CD4-positive, alpha-beta T cell treated with Interleukin-15 for 4 hours (primary cell): ENCODE results near the gene CSNK2B.

Experiments used
- DNase-seq: peaks from one replicate; pipeline ENCODE4 v3.0.0-alpha.2; 2020; ENCODE audit warnings: low spot score

Gene CSNK2B

GRCh38 chr6:31660381-31661261 is 5.3 kb upstream of the CSNK2B start, which contains the start of gene C6orf47:
C6orf47 (minus strand) TSS chr6:31660778; CDS start chr6:31659947, 831 bp downstream.
- peak; percentile 72 for DNase-seq

DNA sequence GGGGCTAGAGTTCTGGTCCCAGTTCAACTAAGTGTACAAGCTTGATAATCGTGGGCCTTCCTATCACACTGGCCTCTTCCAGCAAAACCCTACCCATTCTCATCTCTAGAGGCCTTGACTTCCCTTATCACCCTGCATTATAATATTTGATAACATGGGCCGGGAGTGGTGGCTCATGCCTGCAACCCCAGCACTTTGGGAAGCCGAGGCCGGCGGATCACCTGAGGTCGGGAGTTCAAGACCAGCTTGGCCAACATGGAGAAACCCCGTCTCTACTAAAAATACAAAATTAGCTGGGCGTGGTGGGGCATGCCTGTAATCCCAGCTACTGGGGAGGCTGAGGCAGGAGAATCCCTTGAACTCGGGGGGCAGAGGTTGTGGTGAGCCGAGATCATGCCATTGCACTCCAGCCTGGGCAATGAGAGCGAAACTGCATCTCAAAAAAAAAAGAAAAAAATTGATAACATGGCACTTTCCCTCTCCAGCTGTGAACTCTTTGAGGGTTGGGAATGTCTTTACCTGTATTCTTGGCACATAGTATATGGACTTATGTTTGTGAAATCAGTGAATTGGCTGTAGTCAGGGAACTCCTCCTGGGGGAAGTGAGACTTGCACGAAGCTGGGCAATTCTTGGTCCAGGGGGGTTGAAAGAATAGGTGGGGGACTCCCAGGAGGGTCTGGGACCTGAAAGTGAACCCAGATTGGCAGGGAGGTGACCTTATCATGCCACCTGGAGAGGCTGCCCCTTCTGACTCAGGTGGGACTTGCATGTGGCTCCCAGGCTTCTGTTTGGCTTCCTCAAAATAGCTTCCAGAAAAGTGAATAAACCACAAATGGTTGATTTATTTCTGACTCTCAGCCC is 4.4 kb upstream of the CSNK2B start:
- DNase-seq: no peak

DNA sequence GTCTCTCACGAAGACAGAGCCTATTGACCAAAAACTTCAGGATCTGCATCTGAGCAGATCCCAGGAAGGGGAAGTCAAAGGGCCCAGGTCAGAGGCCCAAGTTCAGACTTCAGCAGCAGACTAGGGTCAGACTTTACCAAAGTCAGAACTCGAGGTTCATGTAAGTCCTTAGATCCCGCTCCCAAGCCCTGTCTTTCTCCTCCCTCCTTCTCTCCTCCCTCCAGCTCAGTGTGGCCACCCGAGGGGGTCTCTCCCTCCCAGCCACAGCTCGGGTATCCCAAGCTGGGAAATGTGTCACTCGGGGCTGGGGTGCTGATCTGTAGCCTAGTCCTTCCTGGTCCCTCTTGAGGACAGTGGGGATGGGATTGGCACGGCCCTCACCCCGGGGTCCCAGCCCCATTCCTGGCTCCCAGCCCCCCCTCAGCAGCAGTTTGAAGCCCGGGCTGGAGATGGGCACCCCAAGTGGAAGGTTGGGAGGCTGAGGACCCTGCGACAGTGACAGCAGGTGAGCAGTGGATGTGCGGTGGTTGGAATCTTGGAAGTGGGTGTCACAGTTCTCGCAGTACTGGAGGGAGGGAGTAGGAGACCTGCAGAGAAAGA is 3.7 kb upstream of the CSNK2B start:
- no peak for DNase-seq

DNA sequence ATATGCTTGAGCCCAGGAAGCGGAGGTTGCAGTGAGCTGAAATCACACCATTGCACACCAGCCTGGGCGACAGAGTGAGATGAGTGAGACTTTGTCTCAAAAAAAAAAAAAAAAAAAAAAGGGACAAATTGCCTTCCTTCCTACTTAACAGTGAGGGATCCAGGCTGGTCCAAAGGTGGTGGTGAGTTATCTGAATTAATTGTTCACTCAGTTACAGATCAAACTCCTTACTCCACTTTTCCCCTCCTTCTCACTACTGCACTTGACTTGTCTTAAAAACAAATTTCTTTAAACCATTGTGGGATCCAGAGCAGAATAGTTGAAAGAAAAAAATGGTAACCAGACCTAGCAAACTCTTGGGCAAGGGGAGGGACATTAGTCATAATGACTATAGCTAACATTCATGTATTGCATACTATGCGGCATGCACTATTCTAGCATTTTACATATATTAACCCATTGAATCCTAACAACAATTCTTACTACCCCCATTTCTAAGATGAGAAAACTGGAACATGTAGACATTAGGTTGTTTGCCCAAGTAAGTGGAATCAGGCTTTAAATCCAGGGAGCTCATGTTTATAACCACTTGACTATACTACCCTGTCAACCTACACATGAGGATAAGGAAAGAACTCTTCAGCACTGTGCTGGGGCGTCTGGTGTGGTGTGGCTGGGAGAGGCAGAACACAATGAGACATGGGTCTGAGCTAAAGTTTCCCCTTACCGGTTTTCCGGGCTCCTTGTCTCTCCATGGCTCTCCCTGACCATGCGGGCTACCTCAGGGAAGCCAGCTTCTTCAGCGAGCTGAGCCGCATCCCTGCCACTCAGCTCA is 2.5 kb upstream of the CSNK2B start:
- DNase-seq: no peak

GRCh38 chr6:31663961-31664789 is 1.7 kb upstream of the CSNK2B start:
- no peak for DNase-seq

- peak; percentile 91 for DNase-seq
These were observed 935 bp upstream of the CSNK2B start, which contains the start of gene GPANK1 for GRCh38 chr6:31664790-31665500. GPANK1 (minus strand) TSS chr6:31664997; CDS start chr6:31664478, 519 bp downstream.

- no peak for DNase-seq
These were observed 571 bp downstream of the CSNK2B start for GRCh38 chr6:31666337-31666965.

GRCh38 chr6:31669676-31670075 is 3.8 kb downstream of the CSNK2B start, which contains the start of gene LY6G5B:
LY6G5B (plus strand) TSS chr6:31669976; CDS start chr6:31670951, 975 bp downstream.
- no peak for DNase-seq

- DNase-seq: no peak
These were observed 10.5 kb downstream of the CSNK2B start for GRCh38 chr6:31676322-31676903.

DNA sequence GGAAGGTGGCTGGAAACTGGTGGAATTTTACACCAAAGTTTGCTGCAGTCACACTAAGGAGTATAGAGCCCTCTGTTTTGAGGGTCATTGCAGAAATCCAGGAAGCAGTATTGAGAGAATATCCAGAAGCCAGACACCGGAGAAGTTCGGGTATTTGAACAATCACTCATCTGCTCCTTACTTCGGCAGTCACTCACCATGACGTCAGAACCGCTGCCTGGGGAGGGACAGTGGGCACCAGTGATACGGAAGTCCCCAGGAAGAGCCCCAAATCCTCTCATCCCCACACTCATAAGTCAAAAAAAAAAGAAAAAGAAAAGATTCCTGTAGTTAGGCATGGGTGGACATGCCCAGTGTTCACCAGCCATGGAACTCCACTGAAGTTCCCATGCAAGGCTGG is 11.0 kb downstream of the CSNK2B start:
- DNase-seq: no peak

- no peak for DNase-seq
These were observed 12.1 kb downstream of the CSNK2B start for GRCh38 chr6:31677955-31678354.

DNA sequence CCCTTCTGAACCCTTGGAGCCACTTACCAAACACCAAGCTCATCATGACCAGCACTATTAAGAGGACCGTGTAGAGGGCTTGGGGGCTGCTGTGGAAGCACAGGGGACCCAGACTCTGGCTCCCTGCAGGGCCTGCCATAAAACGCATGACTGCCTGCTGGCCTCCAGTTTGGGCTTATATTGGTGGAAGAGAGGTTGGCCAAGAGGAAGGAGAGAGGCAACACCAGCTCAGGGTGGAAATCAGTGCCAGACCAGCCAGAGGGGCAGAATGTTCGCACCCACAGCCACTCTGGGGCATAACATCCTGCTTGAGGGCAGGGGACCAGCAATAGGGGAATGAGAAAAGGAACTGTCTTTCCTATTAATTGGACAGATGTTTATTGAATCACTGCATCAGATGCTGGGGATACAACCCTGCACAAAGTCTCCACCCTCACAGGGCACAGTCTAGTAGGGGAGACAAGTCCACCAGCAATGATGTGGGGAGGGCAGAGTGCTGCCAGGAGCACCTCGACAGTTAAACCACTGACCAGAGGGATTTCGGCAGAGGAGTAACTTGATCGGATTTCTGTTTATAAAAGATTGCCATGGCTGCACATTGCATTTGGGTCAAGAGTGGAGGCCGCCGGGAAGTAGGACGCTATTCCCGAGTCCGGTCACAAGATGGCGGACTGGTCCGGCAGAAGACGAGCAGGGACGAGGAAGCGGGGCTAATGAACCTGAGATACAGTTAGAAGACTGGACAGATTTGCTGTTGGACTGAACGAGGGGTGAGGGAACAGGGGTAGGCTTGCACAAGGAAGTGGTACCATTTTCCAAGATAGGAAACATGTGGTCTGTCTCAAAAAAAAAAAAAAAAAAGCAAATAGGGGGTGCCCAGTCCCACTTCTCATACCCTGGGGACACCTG is 14.6 kb downstream of the CSNK2B start, which contains the start of gene LY6G5C:
TSS of gene LY6G5C (minus strand) at position 842 of the 909 bp plus-strand sequence. CDS start at position 148, 694 bp downstream.
- DNase-seq: peak; percentile 78

DNA sequence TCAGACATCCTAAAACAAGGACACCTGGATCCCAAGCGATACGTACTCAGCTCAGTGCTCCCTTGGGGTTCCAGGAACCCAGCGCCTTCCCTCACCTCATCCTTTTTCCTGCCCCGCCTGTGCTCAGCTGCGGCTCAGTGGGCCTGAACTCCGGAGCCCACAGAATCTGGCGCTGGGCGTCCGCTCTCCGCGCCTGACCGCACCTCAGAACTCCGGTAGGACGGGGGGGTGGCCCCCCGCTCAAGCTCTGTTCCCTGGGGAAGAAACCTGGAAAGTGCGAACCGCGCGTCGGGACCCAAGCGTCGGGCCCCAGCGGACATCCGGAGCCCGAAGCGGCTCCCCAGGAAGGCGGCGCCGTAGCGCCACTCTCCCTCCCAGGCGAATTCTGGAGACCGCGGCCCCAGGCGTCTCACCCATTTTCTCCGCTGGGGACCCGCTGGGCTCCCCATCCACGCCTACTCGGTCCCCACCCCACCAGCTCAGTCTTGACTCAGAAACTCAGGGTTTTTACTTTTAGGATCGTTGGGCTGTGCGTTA is 15.3 kb downstream of the CSNK2B start:
- DNase-seq: peak; percentile 28

DNA sequence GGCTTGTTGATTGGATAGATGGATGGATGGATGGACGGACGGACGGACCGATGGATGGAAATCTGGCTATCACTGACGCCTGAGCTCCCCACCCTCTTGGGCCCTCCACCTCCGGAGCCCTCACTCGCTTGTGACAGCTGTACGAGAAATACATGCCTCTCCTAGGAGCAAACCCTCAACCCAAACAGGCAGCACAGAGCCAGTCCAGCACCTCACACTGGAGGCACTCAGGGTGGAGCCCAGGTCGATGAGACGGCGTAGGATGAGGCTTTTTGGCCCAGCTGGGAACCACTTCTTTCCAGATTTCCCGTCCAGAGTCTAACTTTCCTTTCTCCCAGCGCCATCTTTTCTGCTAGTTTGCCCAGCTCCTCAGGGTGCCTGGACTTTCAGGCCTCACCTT is 17.7 kb downstream of the CSNK2B start:
- DNase-seq: no peak

GRCh38 chr6:31686483-31686882 is 20.6 kb downstream of the CSNK2B start:
- DNase-seq: no peak

DNA sequence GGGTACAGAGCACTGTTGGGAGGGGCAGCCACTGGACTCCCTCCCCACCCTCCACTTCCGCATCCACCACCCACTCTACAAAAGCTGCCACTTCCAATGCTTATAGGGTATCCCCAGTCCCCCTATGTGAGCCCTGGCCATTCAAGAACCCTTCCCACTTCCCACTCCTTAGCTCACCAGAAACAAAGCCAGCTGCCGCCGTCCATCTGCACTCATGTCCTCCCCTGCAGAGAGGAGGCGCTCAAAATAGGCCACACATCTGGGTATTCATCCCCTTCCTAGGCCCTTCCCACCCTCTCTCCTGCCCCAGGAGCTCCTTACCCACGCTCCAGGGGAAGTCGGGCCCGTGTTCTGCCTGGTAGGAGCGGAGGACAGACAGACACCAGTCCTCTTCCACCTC is 21.4 kb downstream of the CSNK2B start:
- no peak for DNase-seq
